ENCODE results near the gene LPIN3. TPM values are rescaled to one million over a fixed set of nuclear protein-coding genes. Genes with fewer than 3 reads are reported as not detected.

LPIN3 gene
- total RNA-seq, 1 donor from 2014 or later = 63.0 TPM

DNA sequence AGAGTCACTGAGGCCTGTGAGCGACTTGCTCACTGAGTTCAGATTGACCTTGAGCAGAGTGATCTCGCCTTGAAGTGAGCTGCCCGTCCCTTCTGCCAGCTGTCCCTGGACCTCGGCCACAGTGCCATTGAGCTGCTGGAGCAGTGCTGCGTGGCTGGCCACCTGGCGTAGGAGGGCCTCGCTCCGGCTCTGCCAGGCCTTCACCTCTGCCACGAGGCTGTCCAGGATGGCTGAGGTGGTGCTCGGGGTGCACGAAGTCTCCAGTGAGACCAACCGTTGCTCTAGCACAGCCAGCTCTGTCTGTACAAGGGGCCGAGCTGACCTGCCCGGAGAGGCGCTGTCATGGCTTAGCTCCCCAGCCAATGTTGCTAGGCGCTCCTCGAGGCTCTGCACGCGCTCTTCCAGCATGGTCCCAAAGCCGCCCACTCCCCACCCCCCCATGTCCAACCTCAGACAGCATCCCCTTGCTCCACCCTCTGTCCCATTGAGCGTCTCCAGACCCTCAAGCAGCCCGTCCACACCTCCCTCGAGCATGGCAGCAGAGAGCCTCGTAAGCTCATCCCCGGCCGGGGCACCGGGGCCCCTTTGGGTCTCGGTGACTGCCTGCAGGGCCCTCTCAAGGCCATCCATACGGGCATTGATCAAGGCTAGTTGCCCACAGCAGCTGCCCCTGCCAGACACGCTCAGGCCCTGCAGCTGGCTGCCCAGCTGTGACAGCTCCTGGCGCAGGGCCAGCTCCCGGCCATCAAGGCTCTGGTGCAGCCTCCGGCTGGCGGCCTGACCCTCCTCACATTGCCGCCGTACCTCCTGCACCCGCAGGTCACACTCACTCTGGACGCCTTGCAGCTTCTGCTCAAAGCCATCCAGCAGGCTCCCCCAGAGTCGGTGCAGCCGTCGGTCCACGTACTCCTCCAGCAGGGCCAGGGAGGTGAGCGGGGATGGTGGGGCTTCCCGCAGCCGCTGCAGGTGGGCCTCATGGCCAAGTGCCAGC lies 21.4 kb downstream of the LPIN3 start:
- TF ChIP-seq, protein P1, sequence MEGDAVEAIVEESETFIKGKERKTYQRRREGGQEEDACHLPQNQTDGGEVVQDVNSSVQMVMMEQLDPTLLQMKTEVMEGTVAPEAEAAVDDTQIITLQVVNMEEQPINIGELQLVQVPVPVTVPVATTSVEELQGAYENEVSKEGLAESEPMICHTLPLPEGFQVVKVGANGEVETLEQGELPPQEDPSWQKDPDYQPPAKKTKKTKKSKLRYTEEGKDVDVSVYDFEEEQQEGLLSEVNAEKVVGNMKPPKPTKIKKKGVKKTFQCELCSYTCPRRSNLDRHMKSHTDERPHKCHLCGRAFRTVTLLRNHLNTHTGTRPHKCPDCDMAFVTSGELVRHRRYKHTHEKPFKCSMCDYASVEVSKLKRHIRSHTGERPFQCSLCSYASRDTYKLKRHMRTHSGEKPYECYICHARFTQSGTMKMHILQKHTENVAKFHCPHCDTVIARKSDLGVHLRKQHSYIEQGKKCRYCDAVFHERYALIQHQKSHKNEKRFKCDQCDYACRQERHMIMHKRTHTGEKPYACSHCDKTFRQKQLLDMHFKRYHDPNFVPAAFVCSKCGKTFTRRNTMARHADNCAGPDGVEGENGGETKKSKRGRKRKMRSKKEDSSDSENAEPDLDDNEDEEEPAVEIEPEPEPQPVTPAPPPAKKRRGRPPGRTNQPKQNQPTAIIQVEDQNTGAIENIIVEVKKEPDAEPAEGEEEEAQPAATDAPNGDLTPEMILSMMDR (IDR thresholded peaks at IDR 0.05) = no peak
- H3K4me1 ChIP-seq = peaks cover 0 to 2% of the 10 kb centered on the region in 2 donors
- intact Hi-C loops (cut with DNase I) = no loop called here
- peaks cover 10 to 26% of the 10 kb centered on the region in 2 donors for H3K36me3 ChIP-seq
- no peak overlapping the region for H3K4me3 ChIP-seq
- H3K27ac ChIP-seq = no peak overlapping the region
- peaks cover 12% of the 10 kb centered on the region for H3K27me3 ChIP-seq
- DNase-seq (ENCODE audit: low spot score in 2 of 2) = no peak
- no peaks in the 10 kb centered on the region for H3K9me3 ChIP-seq

DNA sequence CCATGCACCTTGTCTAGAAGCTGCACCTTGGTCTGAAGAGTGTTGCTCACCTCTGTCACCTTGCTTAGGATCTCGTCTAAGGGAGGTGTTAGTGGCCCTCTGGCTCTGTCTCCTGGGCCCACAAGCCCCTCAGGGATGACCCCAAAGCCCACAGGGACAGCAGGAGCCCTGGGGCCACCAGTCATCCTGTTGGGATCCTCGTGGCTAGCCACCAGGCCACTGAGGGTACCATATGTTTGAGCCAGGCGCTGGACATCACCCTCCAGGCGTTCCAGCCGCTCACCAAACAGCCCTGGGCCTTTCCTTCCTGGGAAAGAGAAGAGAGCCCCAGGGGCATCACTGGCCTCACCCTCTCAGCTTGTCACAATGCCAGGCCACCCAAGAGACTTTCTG lies 22.1 kb downstream of the LPIN3 start:
- Histone ChIP-seq H3K9me3 (no peaks in the 10 kb centered on the region), H3K4me3 (no peak overlapping the region), H3K27me3 (peaks cover 12% of the 10 kb centered on the region), H3K27ac (no peak overlapping the region), H3K4me1 (peaks cover 0 to 2% of the 10 kb centered on the region in 2 donors), H3K36me3 (peaks cover 10 to 19% of the 10 kb centered on the region in 2 donors)
- intact Hi-C loops (cut with DNase I) = no loop called here
- DNase-seq (ENCODE audit: low spot score in 2 of 2) = no peak
- TF ChIP-seq, protein P1 (IDR thresholded peaks at IDR 0.05) = no peak

DNA sequence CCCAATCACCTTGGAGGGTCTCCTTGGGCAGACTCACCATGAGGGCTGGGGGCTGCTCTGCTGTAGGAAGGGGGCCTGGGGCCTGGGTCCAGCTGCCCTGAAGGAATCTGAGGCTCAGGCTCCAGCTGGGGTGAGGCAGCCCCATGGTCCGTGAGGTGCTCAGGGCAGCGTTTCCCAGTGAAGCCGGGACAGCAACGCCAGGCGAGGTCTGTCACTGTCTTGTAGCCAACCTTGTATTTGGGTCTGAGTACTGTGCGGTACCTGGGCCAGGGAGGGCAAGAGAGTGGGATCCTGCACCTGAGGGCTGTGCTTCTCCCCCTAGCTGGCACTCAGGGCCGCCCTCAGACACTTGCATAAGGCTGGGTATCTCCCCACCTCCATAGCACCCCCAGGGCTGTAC lies 23.0 kb downstream of the LPIN3 start:
- Histone ChIP-seq H3K4me3 (no peak overlapping the region), H3K9me3 (no peaks in the 10 kb centered on the region), H3K27ac (no peak overlapping the region), H3K27me3 (peaks cover 12% of the 10 kb centered on the region), H3K4me1 (peaks cover 0 to 2% of the 10 kb centered on the region in 2 donors), H3K36me3 (peaks cover 1 to 11% of the 10 kb centered on the region in 2 donors)
- no peak for DNase-seq (ENCODE audit: low spot score in 2 of 2)
- TF ChIP-seq, protein P1 (IDR thresholded peaks at IDR 0.05) = no peak
- intact Hi-C loops (cut with DNase I) = no loop called here

DNA sequence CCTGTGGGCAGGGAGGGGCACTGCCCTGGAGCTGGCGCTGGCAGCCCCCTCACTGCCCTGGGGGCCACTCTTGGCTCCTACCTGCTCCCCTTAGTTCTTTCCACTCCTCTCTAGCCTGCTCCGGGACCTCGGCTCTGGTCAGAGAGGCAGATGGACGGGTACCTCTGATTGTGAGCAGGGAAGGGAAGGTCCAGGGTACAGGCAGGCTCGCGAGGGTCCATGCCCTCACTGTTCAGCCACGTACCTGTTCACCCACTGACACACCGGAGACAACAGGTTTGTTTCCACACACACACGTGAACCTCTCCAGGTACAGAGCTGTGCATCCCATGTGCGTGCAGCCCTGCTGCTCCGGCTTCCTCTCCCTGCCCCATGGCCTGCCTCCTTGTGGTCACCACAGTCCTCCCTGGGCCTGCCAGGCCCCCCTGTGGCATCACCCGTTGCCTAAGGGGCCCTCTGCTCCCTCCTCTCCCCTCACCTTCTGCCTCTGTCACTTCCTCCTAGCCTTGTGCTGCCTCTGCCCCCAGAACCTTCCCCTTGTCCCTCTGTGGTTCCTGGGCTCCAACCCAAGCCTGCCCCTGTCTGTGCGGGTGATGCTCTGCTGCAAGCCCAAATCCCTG lies 23.7 kb downstream of the LPIN3 start:
- H3K27me3 ChIP-seq = peaks cover 12% of the 10 kb centered on the region
- H3K4me1 ChIP-seq = peaks cover 0 to 2% of the 10 kb centered on the region in 2 donors
- no peaks in the 10 kb centered on the region for H3K9me3 ChIP-seq
- no peak overlapping the region for H3K27ac ChIP-seq
- H3K4me3 ChIP-seq = no peak overlapping the region
- intact Hi-C loops (cut with DNase I) = no loop called here
- TF ChIP-seq, protein P1 (IDR thresholded peaks at IDR 0.05) = no peak
- no peak for DNase-seq (ENCODE audit: low spot score in 2 of 2)
- peaks cover 0 to 6% of the 10 kb centered on the region in 2 donors for H3K36me3 ChIP-seq

DNA sequence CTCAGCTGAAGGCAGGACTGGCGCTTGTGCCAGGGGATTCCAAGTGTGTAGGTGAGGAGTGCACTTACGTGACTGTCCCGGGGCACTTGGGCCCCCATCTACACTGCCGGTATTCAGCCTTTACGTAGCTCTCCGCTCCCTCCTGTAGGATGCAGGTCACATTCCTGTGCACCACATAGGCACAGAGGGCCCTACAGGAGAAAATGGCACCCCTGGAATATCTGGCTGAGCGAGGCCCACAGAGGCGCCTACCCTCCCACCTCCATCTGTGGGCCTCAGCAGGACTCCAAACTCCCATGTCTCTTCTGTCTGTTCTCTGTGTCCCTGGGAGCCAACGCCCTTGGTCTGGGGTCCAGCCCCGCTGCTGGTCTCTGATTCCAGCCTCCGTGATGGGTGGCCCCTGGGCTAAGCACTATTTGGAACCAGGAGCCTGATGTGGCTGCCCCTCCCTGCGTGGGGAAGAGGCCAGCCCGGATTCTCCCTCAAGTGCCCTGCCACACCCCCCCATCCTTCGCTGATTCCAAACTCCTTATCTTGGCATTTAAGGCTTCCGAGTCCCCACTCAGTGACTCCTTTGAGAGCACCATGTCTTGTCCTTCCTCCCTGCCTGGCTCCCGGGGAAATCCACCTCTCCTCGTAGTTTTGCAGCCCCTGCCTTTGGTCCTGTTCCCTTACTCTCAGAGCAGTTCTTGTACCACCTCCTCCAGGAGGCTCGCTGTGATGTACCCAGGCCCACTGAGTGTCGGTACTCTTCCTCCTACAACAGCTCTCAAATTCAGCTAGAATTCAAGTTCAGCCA lies 24.5 kb downstream of the LPIN3 start:
- no peak for DNase-seq (ENCODE audit: low spot score in 2 of 2)
- Histone ChIP-seq H3K9me3 (no peaks in the 10 kb centered on the region), H3K36me3 (no peaks in the 10 kb centered on the region), H3K27me3 (peaks cover 12% of the 10 kb centered on the region), H3K27ac (no peak overlapping the region), H3K4me3 (peak overlapping the region in 1 of 2 donors; percentile 61), H3K4me1 (peaks cover 0 to 2% of the 10 kb centered on the region in 2 donors)
- TF ChIP-seq, protein P1 (IDR thresholded peaks at IDR 0.05) = no peak
- intact Hi-C loops (cut with DNase I) = no loop called here
